ENCODE results near the gene KRTAP20-1. TPM values are rescaled to one million over a fixed set of nuclear protein-coding genes. Genes with fewer than 3 reads are reported as not detected.

KRTAP20-1 gene
- total RNA-seq, 1 experiment from 2014 or later, result not detected

- no peaks in the 10 kb centered on the region for H3K79me2 ChIP-seq (ENCODE audit: insufficient read depth, low read length)
- no peak overlapping the region for H3K56ac ChIP-seq (ENCODE audit: insufficient read length, low read depth, low read length)
- H4K5ac ChIP-seq (ENCODE audit: insufficient read length, low read depth, low read length), result no peak overlapping the region
- H4K91ac ChIP-seq (ENCODE audit: insufficient read length, low read depth, low read length), result no peak overlapping the region
- peaks cover 0 to 6% of the 10 kb centered on the region in 2 experiments; a peak in 1 of 5 replicates for H3K9me3 Mint-ChIP-seq
- H2AK5ac ChIP-seq (ENCODE audit: insufficient read length, low read length), result no peak overlapping the region
- no peak overlapping the region for H4K8ac ChIP-seq (replicated peaks; ENCODE audit: insufficient read length, low read depth, low read length)
- no peak overlapping the region for H3T11ph ChIP-seq (ENCODE audit: low read length)
- H3K27ac Mint-ChIP-seq, result no peak overlapping the region
- H3K27me3 ChIP-seq (ENCODE audit: insufficient read depth, low read length), result no peaks in the 10 kb centered on the region
- DNase-seq, result no peak
- H2BK15ac ChIP-seq (ENCODE audit: low read depth, low read length), result no peak overlapping the region
- no peaks in the 10 kb centered on the region for H3K4me1 Mint-ChIP-seq
- no peaks in the 10 kb centered on the region for H3K4me1 ChIP-seq (ENCODE audit: insufficient read depth, low read length)
- H3K9me3 ChIP-seq (ENCODE audit: control insufficient read depth, low read depth, low read length), result no peaks in the 10 kb centered on the region
- H2BK120ac ChIP-seq (ENCODE audit: low read depth, low read length, poor library complexity, severe bottlenecking), result no peak overlapping the region
- H3K9ac ChIP-seq (ENCODE audit: extremely low read depth, insufficient read length, low read length), result no peak overlapping the region
- no peaks in the 10 kb centered on the region for H3K79me1 ChIP-seq (ENCODE audit: insufficient read depth, low read depth, low read length, poor library complexity, severe bottlenecking)
- H3K23me2 ChIP-seq (ENCODE audit: insufficient read length, low read depth, low read length, poor library complexity, severe bottlenecking), result no peaks in the 10 kb centered on the region
- no peak overlapping the region for H3K4ac ChIP-seq (ENCODE audit: low read depth, low read length)
- no peak overlapping the region for H2BK12ac ChIP-seq (ENCODE audit: insufficient read length, low read depth, low read length)
- no peak overlapping the region for H3K18ac ChIP-seq (ENCODE audit: insufficient read length, low read depth, low read length)
- H2BK20ac ChIP-seq (ENCODE audit: low read depth, low read length, poor library complexity, severe bottlenecking), result no peak overlapping the region
- H3K27ac ChIP-seq (ENCODE audit: insufficient read length, low read depth, low read length), result no peak overlapping the region
- no peak overlapping the region for H2BK5ac ChIP-seq (ENCODE audit: insufficient read length, low read length)
- no peak overlapping the region for H2AFZ ChIP-seq (ENCODE audit: low read length)
- H3K27me3 Mint-ChIP-seq (ENCODE audit: low read depth), result no peaks in the 10 kb centered on the region; the same call in 1 of the 2 replicates
- no peak for TF ChIP-seq CTCF (conservative IDR thresholded peaks at IDR 0.05)
- no peak overlapping the region for H3K4me2 ChIP-seq (ENCODE audit: insufficient read depth, insufficient read length, low read length)
- no peaks in the 10 kb centered on the region for H4K20me1 ChIP-seq (ENCODE audit: control insufficient read depth, insufficient read depth, insufficient read length)
- H3K14ac ChIP-seq (ENCODE audit: insufficient read depth, low read length), result no peak overlapping the region
- no peak overlapping the region for H3K23ac ChIP-seq (ENCODE audit: insufficient read length, low read depth, low read length)
- WGBS (ENCODE audit: extremely low coverage, insufficient read length, low lambda C conversion rate), result no CpG with 5 or more reads among the region's 3 CpGs
- no peak overlapping the region for H3K4me3 Mint-ChIP-seq
- H3K36me3 Mint-ChIP-seq (ENCODE audit: insufficient read depth in 1 of 3, low read depth in 3 of 3), result peaks cover 0 to 20% (median 0%) of the 10 kb centered on the region in 3 experiments; a peak in 2 of 7 replicates
Observed at GRCh38 chr21:30580132-30580531, 36.1 kb upstream of the KRTAP20-1 start.

All from H9 (cell line).